ENCODE results near the gene CRYGB.
A peak's percentile ranks its signal among the peaks of the same experiment; 100 is the strongest.

Gene CRYGB, protein sequence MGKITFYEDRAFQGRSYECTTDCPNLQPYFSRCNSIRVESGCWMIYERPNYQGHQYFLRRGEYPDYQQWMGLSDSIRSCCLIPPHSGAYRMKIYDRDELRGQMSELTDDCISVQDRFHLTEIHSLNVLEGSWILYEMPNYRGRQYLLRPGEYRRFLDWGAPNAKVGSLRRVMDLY

GRCh38 chr2:208146006-208146405, at the start of gene CRYGB:
Gene CRYGB, minus strand, starts transcription at chr2:208146158. Its CDS starts 38 bp downstream, at chr2:208146120.
- DNase-seq (no peak), ATAC-seq (no peak)
- Mint-ChIP-seq H3K4me3 (no peak within 1 kb of the TSS), H3K27me3 (no peaks in the 10 kb centered on the region), H3K4me1 (no peaks in the 10 kb centered on the region), H3K27ac (no peak within 1 kb of the TSS), H3K9me3 (peaks cover 0 to 7% of the 10 kb centered on the region in 2 donors)

GRCh38 chr2:208195531-208195930, 49.6 kb upstream of the CRYGB start:
- H3K4me1 Mint-ChIP-seq, result no peaks in the 10 kb centered on the region
- H3K27ac Mint-ChIP-seq, result no peak overlapping the region
- H3K4me3 Mint-ChIP-seq, result no peak overlapping the region
- H3K27me3 Mint-ChIP-seq, result no peaks in the 10 kb centered on the region
- ATAC-seq (no peak), DNase-seq (no peak)
- no peaks in the 10 kb centered on the region for H3K9me3 Mint-ChIP-seq

- H3K27me3 Mint-ChIP-seq, result no peaks in the 10 kb centered on the region
- H3K27ac Mint-ChIP-seq, result peak overlapping the region in 1 of 2 donors; percentile 9
- no peak overlapping the region for H3K4me3 Mint-ChIP-seq
- no peaks in the 10 kb centered on the region for H3K9me3 Mint-ChIP-seq
- DNase-seq (no peak), ATAC-seq (no peak)
- no peaks in the 10 kb centered on the region for H3K4me1 Mint-ChIP-seq
Observed at GRCh38 chr2:208192611-208193236, 46.8 kb upstream of the CRYGB start.

DNA sequence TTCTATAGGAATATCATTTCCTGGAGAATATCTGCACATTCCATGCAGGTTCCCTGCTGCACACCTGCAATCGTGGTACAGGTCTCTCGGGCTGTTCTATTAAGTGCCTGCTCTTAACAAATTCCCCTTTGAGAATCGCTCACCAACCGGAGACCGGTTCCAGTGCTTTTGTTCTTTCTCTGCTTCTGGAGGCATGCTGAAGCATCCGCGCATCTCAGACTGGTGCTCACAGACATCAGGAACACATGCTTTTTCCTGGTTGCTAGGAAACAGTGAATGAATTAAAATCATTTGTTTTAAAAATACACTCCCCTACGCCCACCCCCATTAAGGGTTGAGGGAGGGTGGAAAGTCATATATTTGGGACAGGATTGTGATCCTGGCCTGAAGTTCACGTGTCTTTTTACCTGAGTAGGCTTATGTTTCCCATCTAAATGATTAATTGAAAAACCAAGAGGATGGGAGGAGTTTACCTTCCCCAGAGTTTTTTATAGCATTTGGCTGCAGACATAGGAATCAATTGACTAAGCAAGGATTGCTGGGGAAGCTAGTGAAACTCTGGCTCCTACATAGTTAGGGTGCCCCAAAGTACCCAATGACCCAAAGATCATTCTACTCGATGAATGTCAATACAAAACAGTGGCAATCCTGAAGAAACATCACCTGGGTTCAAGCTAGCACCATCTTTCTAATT, 44.0 kb upstream of the CRYGB start, which contains the start of gene C2orf80:
C2orf80 (minus strand) TSS at position 221 of the 694 bp plus-strand sequence. CDS start 3,044 bp downstream, outside the sequence.
- no peak within 1 kb of the TSS for H3K27ac Mint-ChIP-seq
- DNase-seq (no peak), ATAC-seq (no peak)
- H3K27me3 Mint-ChIP-seq, result peaks cover 6% of the 10 kb centered on the region
- no peaks in the 10 kb centered on the region for H3K9me3 Mint-ChIP-seq
- no peaks in the 10 kb centered on the region for H3K4me1 Mint-ChIP-seq
- no peak within 1 kb of the TSS for H3K4me3 Mint-ChIP-seq

GRCh38 chr2:208189069-208189809, 43.3 kb upstream of the CRYGB start:
- Mint-ChIP-seq H3K4me3 (no peak overlapping the region), H3K4me1 (no peaks in the 10 kb centered on the region), H3K9me3 (no peaks in the 10 kb centered on the region), H3K27ac (no peak overlapping the region), H3K27me3 (peaks cover 13% of the 10 kb centered on the region)
- ATAC-seq (no peak), DNase-seq (no peak)

GRCh38 chr2:208186893-208187292, 40.9 kb upstream of the CRYGB start:
- no peaks in the 10 kb centered on the region for H3K4me1 Mint-ChIP-seq
- DNase-seq, result no peak
- ATAC-seq, result no peak
- no peak overlapping the region for H3K4me3 Mint-ChIP-seq
- peaks cover 31% of the 10 kb centered on the region for H3K27me3 Mint-ChIP-seq
- no peaks in the 10 kb centered on the region for H3K9me3 Mint-ChIP-seq
- H3K27ac Mint-ChIP-seq, result no peak overlapping the region

GRCh38 chr2:208186465-208186864, 40.5 kb upstream of the CRYGB start:
- no peak overlapping the region for H3K27ac Mint-ChIP-seq
- no peaks in the 10 kb centered on the region for H3K4me1 Mint-ChIP-seq

GRCh38 chr2:208183972-208184705, 38.2 kb upstream of the CRYGB start:
- DNase-seq (no peak), ATAC-seq (no peak)
- Mint-ChIP-seq H3K27me3 (peaks cover 31% of the 10 kb centered on the region), H3K27ac (no peak overlapping the region), H3K4me3 (no peak overlapping the region), H3K4me1 (no peaks in the 10 kb centered on the region), H3K9me3 (no peaks in the 10 kb centered on the region)

More at GRCh38 chr2:208186465-208186864, 40.5 kb upstream of the CRYGB start:
- ATAC-seq, result no peak
- no peak for DNase-seq
- peaks cover 31% of the 10 kb centered on the region for H3K27me3 Mint-ChIP-seq
- H3K4me3 Mint-ChIP-seq, result no peak overlapping the region
- no peaks in the 10 kb centered on the region for H3K9me3 Mint-ChIP-seq

GRCh38 chr2:208183526-208183925, 37.6 kb upstream of the CRYGB start:
- Mint-ChIP-seq H3K27ac (peak overlapping the region in 1 of 2 donors; percentile 75), H3K4me3 (no peak overlapping the region), H3K27me3 (peaks cover 31% of the 10 kb centered on the region), H3K4me1 (no peaks in the 10 kb centered on the region), H3K9me3 (no peaks in the 10 kb centered on the region)
- ATAC-seq, result no peak
- no peak for DNase-seq

GRCh38 chr2:208182835-208183234, 36.9 kb upstream of the CRYGB start:
- no peak overlapping the region for H3K4me3 Mint-ChIP-seq
- H3K27ac Mint-ChIP-seq, result no peak overlapping the region
- ATAC-seq (no peak), DNase-seq (no peak)
- peaks cover 31% of the 10 kb centered on the region for H3K27me3 Mint-ChIP-seq
- no peaks in the 10 kb centered on the region for H3K4me1 Mint-ChIP-seq
- no peaks in the 10 kb centered on the region for H3K9me3 Mint-ChIP-seq

DNA sequence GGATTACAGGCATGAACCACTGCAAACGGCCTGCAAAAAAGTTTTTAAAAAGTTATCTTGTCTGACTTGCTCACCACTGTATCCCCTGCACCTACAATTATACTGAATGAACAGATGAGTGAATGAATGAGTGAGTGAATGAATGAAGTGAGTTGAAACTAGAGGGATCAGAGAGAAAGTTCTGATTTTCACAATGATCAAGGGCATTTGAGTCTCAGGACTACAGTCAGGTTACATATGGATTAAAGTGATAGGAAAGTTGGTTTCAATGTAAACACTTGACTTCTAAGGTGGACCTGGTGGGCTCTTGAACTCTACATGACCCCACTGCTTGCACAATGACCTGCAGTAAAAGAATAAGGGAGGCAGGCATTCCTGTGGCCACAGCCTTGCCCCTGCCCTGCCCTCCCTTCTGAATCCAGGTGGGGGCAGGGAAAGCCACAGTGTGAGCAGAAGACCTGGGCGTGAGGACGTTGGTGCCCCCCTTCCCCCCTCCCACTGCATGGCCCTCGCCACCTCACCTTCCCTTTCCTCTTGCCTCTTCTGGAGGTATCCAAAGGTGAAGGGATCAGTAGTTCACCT, 33.2 kb upstream of the CRYGB start:
- Mint-ChIP-seq H3K27ac (no peak overlapping the region), H3K4me3 (no peak overlapping the region), H3K4me1 (no peaks in the 10 kb centered on the region), H3K9me3 (no peaks in the 10 kb centered on the region), H3K27me3 (peaks cover 20% of the 10 kb centered on the region)
- DNase-seq (no peak), ATAC-seq (no peak)

GRCh38 chr2:208175840-208176153, 29.8 kb upstream of the CRYGB start:
- Mint-ChIP-seq H3K9me3 (no peaks in the 10 kb centered on the region), H3K4me3 (no peak overlapping the region), H3K27ac (no peak overlapping the region), H3K4me1 (peaks cover 6% of the 10 kb centered on the region), H3K27me3 (peaks cover 17% of the 10 kb centered on the region)
- ATAC-seq (no peak), DNase-seq (no peak)

DNA sequence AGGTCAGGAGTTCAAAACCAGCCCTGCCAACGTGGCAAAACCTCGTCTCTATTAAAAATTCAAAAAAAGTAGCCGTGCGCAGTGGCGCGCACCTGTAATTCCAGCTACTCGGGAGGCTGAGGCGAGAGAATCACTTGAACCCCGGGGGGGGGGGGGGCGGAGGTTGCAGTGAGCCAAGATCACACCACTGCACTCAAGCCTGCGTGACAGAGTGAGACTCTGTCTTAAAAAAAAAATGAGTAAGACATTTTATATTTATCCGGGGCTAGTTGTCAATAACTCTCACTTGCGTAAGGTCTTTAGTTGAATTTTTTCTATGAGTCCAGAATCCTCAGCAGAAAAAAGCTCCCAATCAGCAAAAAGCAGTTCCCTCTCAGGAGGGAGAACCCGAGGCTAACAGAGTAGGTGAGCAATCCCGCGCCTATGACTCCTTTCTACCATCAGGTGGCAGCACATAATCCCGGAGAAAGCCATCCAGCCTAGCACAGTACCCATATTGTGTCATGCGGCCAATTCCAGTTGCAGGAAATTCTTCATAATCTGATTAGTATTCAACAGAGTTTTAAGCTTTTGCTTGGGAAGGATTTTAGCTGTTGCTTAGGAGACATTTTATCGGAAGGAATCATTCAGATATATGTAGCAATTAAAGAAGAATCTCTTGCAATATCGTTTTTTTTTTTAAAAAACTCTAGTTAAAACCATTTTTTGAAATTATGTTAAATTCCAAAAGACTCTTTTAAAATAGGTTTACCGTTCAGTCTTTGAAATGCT, 29.3 kb upstream of the CRYGB start:
- ATAC-seq (peak; percentile 94), DNase-seq (peak; percentile 51 to 54)
- peaks cover 6% of the 10 kb centered on the region for H3K4me1 Mint-ChIP-seq
- peaks cover 20% of the 10 kb centered on the region for H3K27me3 Mint-ChIP-seq
- no peak overlapping the region for H3K27ac Mint-ChIP-seq
- no peak overlapping the region for H3K4me3 Mint-ChIP-seq
- no peaks in the 10 kb centered on the region for H3K9me3 Mint-ChIP-seq

DNA sequence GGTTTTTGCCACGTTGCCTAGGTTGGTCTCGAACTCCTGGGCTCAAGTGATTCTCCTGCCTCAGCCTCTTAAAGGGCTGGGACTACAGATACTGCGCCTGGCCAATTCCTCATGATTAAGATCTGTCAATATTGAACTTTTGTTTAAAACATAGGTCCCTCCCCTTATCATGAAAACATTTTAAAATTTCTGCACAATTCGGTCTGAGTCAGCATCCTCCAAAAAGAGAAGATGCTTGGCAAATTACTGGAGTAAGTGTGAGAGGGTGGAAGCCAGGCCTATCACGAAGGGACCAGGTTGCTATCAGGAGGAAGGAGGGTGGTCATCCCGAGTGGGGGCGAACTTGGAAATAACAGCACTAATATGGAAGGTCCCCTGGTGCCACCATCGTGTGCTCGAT, 28.2 kb upstream of the CRYGB start:
- Mint-ChIP-seq H3K9me3 (no peaks in the 10 kb centered on the region), H3K4me1 (peaks cover 6% of the 10 kb centered on the region), H3K27me3 (peaks cover 26% of the 10 kb centered on the region), H3K4me3 (no peak overlapping the region), H3K27ac (peak overlapping the region in 1 of 2 donors; percentile 37)
- no peak for DNase-seq
- ATAC-seq, result no peak
